ENCODE results near the gene ULK4.

ULK4 gene

DNA sequence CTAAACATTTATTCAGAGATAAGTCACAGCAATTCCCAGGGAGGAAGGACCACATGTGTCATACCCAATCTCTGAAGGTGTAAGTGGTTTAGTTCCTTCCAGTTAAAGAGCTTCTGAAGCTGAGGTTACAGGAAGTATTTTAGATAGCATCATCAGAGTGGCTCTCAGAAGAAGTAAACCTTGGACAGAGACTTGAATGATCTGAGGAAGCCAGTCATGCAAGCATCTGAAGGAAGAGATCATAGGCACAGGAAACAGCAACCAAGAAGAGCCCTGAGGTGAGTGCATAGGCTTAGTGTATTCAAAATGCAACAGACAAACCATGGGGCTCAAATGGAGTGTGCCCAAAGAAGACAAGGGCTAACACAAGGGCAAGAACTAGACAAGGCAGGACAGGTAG is 210.3 kb downstream of the ULK4 start:
- Histone ChIP-seq H3K9me3 (no peaks in the 10 kb centered on the region), H3K36me3 (no peaks in the 10 kb centered on the region), H3K4me3 (ENCODE audit: low read depth in 1 of 2, low read length in 1 of 2) (no peak overlapping the region), H3K4me1 (ENCODE audit: control insufficient read depth in 1 of 2, insufficient read depth in 1 of 2, low read depth in 1 of 2, low read length in 1 of 2) (no peaks in the 10 kb centered on the region), H3K27me3 (no peaks in the 10 kb centered on the region), H3K27ac (no peak overlapping the region)
- TF ChIP-seq, protein P1, sequence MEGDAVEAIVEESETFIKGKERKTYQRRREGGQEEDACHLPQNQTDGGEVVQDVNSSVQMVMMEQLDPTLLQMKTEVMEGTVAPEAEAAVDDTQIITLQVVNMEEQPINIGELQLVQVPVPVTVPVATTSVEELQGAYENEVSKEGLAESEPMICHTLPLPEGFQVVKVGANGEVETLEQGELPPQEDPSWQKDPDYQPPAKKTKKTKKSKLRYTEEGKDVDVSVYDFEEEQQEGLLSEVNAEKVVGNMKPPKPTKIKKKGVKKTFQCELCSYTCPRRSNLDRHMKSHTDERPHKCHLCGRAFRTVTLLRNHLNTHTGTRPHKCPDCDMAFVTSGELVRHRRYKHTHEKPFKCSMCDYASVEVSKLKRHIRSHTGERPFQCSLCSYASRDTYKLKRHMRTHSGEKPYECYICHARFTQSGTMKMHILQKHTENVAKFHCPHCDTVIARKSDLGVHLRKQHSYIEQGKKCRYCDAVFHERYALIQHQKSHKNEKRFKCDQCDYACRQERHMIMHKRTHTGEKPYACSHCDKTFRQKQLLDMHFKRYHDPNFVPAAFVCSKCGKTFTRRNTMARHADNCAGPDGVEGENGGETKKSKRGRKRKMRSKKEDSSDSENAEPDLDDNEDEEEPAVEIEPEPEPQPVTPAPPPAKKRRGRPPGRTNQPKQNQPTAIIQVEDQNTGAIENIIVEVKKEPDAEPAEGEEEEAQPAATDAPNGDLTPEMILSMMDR (IDR thresholded peaks at IDR 0.05), result no peak

DNA sequence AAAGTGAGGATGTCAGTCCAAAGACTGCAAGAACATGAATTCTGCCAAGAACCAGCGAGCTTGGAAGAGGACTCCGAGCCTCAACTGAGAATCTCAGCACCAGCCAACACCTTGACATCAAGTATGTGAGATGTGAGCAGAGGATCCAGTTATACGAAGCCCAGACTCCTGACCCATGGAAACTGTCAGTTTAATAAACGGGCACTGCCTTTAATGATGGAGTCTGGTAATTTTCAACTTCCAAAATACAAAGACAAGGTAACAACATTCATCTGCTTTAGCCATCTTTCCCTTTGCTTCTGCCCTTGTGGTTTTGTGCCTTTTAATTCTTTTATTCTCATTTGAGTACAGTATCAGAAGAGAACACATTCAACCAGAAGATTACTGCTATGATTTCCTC is 211.9 kb downstream of the ULK4 start:
- Histone ChIP-seq H3K36me3 (no peaks in the 10 kb centered on the region), H3K27ac (no peak overlapping the region), H3K27me3 (no peaks in the 10 kb centered on the region), H3K4me1 (ENCODE audit: control insufficient read depth in 1 of 2, insufficient read depth in 1 of 2, low read depth in 1 of 2, low read length in 1 of 2) (no peaks in the 10 kb centered on the region), H3K9me3 (no peaks in the 10 kb centered on the region), H3K4me3 (ENCODE audit: low read depth in 1 of 2, low read length in 1 of 2) (no peak overlapping the region)
- TF ChIP-seq, protein P1 (IDR thresholded peaks at IDR 0.05), result no peak

DNA sequence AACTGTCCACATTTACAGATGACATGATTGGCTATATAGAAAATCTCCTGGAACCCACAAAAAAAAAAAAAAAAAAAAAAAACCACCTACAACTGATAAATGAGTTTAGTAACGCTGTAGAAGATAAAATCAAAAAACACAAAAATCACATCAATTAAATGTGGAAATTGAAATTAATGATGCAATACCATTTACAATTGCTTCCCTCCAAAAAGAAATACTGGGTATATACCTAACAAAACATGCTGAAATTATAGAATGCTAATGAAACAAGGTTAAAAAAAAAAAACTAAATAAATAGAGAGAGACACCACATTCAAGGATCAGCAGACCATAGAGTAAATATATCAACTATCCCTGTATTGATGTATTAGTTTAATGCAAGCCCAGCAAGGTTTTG is 215.7 kb downstream of the ULK4 start:
- no peak overlapping the region for H3K27ac ChIP-seq
- H3K9me3 ChIP-seq, result no peaks in the 10 kb centered on the region
- H3K36me3 ChIP-seq, result no peaks in the 10 kb centered on the region
- H3K27me3 ChIP-seq, result no peaks in the 10 kb centered on the region
- TF ChIP-seq, protein P1 (IDR thresholded peaks at IDR 0.05), result no peak
- no peak overlapping the region for H3K4me3 ChIP-seq (ENCODE audit: low read depth in 1 of 2, low read length in 1 of 2)
- H3K4me1 ChIP-seq (ENCODE audit: control insufficient read depth in 1 of 2, insufficient read depth in 1 of 2, low read depth in 1 of 2, low read length in 1 of 2), result no peaks in the 10 kb centered on the region

DNA sequence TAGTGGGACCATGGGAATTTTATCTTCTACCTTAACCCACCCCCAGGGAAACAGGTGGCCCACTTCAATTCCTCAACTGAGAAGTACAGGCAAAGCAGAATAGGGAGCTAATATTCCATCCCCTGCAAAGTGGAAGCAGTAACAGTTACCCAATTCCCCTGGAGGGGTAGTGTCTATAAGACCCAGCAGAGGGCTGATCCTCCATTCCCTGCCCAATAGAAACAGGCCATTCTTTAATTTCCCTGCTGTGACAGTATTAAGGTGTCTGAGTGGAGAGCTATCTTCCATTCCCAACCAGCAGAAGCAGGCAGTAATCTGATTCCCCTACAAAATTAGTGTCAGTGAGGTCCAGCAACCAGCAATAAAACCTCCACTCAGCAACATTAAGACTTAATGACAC is 219.8 kb downstream of the ULK4 start:
- H3K4me3 ChIP-seq (ENCODE audit: low read depth in 1 of 2, low read length in 1 of 2), result no peak overlapping the region

DNA sequence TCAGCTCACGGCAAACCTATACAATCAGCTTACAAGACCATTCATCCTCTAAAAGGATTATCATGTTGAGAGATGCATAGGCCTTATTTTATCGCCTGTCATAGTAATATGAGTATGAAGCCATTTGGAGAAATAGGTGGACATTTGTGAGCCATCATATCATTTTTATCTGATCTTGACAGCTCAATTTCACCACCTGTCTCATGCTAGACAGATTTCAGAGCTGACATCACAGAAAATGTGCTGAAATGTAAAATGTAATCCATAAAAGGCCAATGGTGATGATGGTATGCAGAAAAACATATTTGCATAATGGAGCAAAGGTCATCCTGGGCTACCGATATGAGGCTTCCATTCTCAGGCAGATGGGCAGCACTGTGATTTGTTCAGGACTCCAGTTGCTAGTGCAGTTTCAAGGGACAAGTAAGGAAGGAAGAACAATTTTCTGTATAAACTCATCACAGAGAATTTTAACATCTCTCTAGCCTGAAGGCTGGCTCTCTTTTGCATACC is 221.5 kb downstream of the ULK4 start:
- Histone ChIP-seq H3K4me3 (ENCODE audit: low read depth in 1 of 2, low read length in 1 of 2) (no peak overlapping the region), H3K27me3 (no peaks in the 10 kb centered on the region), H3K36me3 (no peaks in the 10 kb centered on the region), H3K9me3 (no peaks in the 10 kb centered on the region), H3K27ac (no peak overlapping the region), H3K4me1 (ENCODE audit: control insufficient read depth in 1 of 2, insufficient read depth in 1 of 2, low read depth in 1 of 2, low read length in 1 of 2) (no peaks in the 10 kb centered on the region)
- TF ChIP-seq, protein P1 (IDR thresholded peaks at IDR 0.05), result no peak

More for the DNA sequence above, 219.8 kb downstream of the ULK4 start:
- TF ChIP-seq, protein P1 (IDR thresholded peaks at IDR 0.05), result no peak
- Histone ChIP-seq H3K36me3 (no peaks in the 10 kb centered on the region), H3K27me3 (no peaks in the 10 kb centered on the region), H3K27ac (no peak overlapping the region), H3K9me3 (no peaks in the 10 kb centered on the region), H3K4me1 (ENCODE audit: control insufficient read depth in 1 of 2, insufficient read depth in 1 of 2, low read depth in 1 of 2, low read length in 1 of 2) (no peaks in the 10 kb centered on the region)

DNA sequence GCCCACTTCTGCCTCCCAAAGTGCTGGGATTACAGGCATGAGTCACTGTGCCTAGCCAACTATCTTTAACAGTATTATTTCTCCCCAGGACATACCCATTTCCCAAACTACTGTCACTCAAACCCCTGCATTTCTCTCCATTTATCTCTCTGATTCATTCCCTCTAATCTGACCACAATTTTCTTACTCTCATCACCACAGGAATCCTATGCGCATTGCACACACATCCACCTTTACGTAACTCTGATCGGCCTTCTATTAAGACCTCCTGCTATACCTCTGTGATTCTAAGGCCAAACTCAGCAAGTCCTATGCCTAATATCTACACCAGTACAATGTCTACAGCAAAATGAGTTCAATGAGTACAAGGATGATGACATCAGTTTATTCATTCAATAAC is 235.0 kb downstream of the ULK4 start:
- no peaks in the 10 kb centered on the region for H3K4me1 ChIP-seq (ENCODE audit: control insufficient read depth in 1 of 2, insufficient read depth in 1 of 2, low read depth in 1 of 2, low read length in 1 of 2)
- no peak overlapping the region for H3K4me3 ChIP-seq (ENCODE audit: low read depth in 1 of 2, low read length in 1 of 2)
- H3K27ac ChIP-seq, result no peak overlapping the region
- H3K36me3 ChIP-seq, result no peaks in the 10 kb centered on the region
- TF ChIP-seq, protein P1 (IDR thresholded peaks at IDR 0.05), result no peak
- H3K9me3 ChIP-seq, result no peaks in the 10 kb centered on the region
- H3K27me3 ChIP-seq, result no peaks in the 10 kb centered on the region

All from neutrophil (primary cell).